ENCODE measurements around the gene JPH3. TPM values are rescaled to one million over a fixed set of nuclear protein-coding genes. Genes with fewer than 3 reads are reported as not detected.

Gene JPH3
- total RNA-seq, 1 experiment from 2014 or later = 1.4 TPM

GRCh38 chr16:87626401-87626800 is 24.1 kb downstream of the JPH3 start:
- no peaks in the 10 kb centered on the region for H3K36me3 ChIP-seq (ENCODE audit: insufficient read depth, low read length, poor library complexity, severe bottlenecking)
- H3K27ac ChIP-seq (ENCODE audit: low read depth, low read length, poor library complexity, severe bottlenecking) = no peak overlapping the region
- TF ChIP-seq EZH2 (IDR thresholded peaks at IDR 0.05; ENCODE audit: borderline replicate concordance, low read depth, low read length, poor library complexity, severe bottlenecking) = no peak
- TF ChIP-seq CTCF (conservative IDR thresholded peaks at IDR 0.05; ENCODE audit: low read depth, low read length) = no peak
- intact Hi-C loops (cut with micrococcal nuclease; ENCODE audit: unreplicated experiment) = no loop called here
- CTCF ChIA-PET = no interaction called here
- H3K4me1 ChIP-seq (ENCODE audit: insufficient read depth, low read length, poor library complexity, severe bottlenecking) = no peaks in the 10 kb centered on the region
- BruUV-seq (replicated peaks) = no TSS peak
- DNase-seq (ENCODE audit: low spot score) = no peak
- H3K4me3 ChIP-seq (ENCODE audit: low read depth, low read length, poor library complexity, severe bottlenecking) = no peak overlapping the region
- POLR2A ChIA-PET (ENCODE audit: low non-redundant PET) = no interaction called here
- peaks cover 28% of the 10 kb centered on the region for H3K27me3 ChIP-seq (replicated peaks; ENCODE audit: insufficient read depth, low read depth, low read length, poor library complexity)
- H3K9me3 ChIP-seq (ENCODE audit: low read depth, low read length, poor library complexity, severe bottlenecking) = peaks cover 10% of the 10 kb centered on the region

GRCh38 chr16:87626905-87627304 is 24.6 kb downstream of the JPH3 start:
- intact Hi-C loops (cut with micrococcal nuclease; ENCODE audit: unreplicated experiment) = no loop called here
- peaks cover 11% of the 10 kb centered on the region for H3K9me3 ChIP-seq (ENCODE audit: low read depth, low read length, poor library complexity, severe bottlenecking)
- POLR2A ChIA-PET (ENCODE audit: low non-redundant PET) = no interaction called here
- no TSS peak for BruUV-seq (replicated peaks)
- DNase-seq (ENCODE audit: low spot score) = no peak
- H3K27me3 ChIP-seq (replicated peaks; ENCODE audit: insufficient read depth, low read depth, low read length, poor library complexity) = peaks cover 33% of the 10 kb centered on the region
- H3K27ac ChIP-seq (ENCODE audit: low read depth, low read length, poor library complexity, severe bottlenecking) = no peak overlapping the region
- TF ChIP-seq CTCF (conservative IDR thresholded peaks at IDR 0.05; ENCODE audit: low read depth, low read length) (no peak), EZH2 (IDR thresholded peaks at IDR 0.05; ENCODE audit: borderline replicate concordance, low read depth, low read length, poor library complexity, severe bottlenecking) (no peak)
- CTCF ChIA-PET = no interaction called here
- no peak overlapping the region for H3K4me3 ChIP-seq (ENCODE audit: low read depth, low read length, poor library complexity, severe bottlenecking)
- no peaks in the 10 kb centered on the region for H3K4me1 ChIP-seq (ENCODE audit: insufficient read depth, low read length, poor library complexity, severe bottlenecking)
- no peaks in the 10 kb centered on the region for H3K36me3 ChIP-seq (ENCODE audit: insufficient read depth, low read length, poor library complexity, severe bottlenecking)

GRCh38 chr16:87627542-87628245 is 25.4 kb downstream of the JPH3 start:
- intact Hi-C loops (cut with micrococcal nuclease; ENCODE audit: unreplicated experiment) = no loop called here
- no peak overlapping the region for H3K4me3 ChIP-seq (ENCODE audit: low read depth, low read length, poor library complexity, severe bottlenecking)
- no peak for DNase-seq (ENCODE audit: low spot score)
- BruUV-seq (replicated peaks) = no TSS peak
- H3K27me3 ChIP-seq (replicated peaks; ENCODE audit: insufficient read depth, low read depth, low read length, poor library complexity) = peaks cover 40% of the 10 kb centered on the region
- TF ChIP-seq EZH2 (IDR thresholded peaks at IDR 0.05; ENCODE audit: borderline replicate concordance, low read depth, low read length, poor library complexity, severe bottlenecking) (no peak), CTCF (conservative IDR thresholded peaks at IDR 0.05; ENCODE audit: low read depth, low read length) (no peak)
- ChIA-PET POLR2A (ENCODE audit: low non-redundant PET) (no interaction called here), CTCF (no interaction called here)
- no peak overlapping the region for H3K27ac ChIP-seq (ENCODE audit: low read depth, low read length, poor library complexity, severe bottlenecking)
- H3K9me3 ChIP-seq (ENCODE audit: low read depth, low read length, poor library complexity, severe bottlenecking) = peaks cover 11% of the 10 kb centered on the region
- no peaks in the 10 kb centered on the region for H3K36me3 ChIP-seq (ENCODE audit: insufficient read depth, low read length, poor library complexity, severe bottlenecking)
- H3K4me1 ChIP-seq (ENCODE audit: insufficient read depth, low read length, poor library complexity, severe bottlenecking) = no peaks in the 10 kb centered on the region

Measured in A673 (cell line).